Upper lobe of left lung (tissue), 4 donors: ENCODE results near the gene PAPOLA.

Source experiments
- CTCF ChIP-seq, 6 experiments: fragments of 450-650 bp in 4 of 6; fragments of 200-600 bp in 2 of 6; sonication (generic) in 2 of 6; IDR thresholded peaks; one replicate each; pipeline ENCODE4 v1.5.1; 2016 to 2019; ENCODE audit warnings: antibody characterized with exemption in 6 of 6
- EP300 ChIP-seq, 4 donors: sonication (generic); formaldehyde crosslinking; IDR thresholded peaks; one replicate each; pipeline ENCODE4 v1.5.1; 2017; ENCODE audit warnings: antibody characterized with exemption in 4 of 4, control low read depth in 2 of 4
- POLR2A ChIP-seq, 4 donors: fragments of 450-650 bp; IDR thresholded peaks; one replicate each; pipeline ENCODE4 v1.5.1; 2016 to 2017; ENCODE audit warnings: antibody characterized with exemption in 4 of 4, mild to moderate bottlenecking in 2 of 4

GRCh38 chr14:96581902-96582301 is 79.7 kb downstream of the PAPOLA start:
- TF ChIP-seq CTCF (IDR thresholded peaks at IDR 0.05) (no peak), POLR2A (IDR thresholded peaks at IDR 0.05) (no peak), EP300 (IDR thresholded peaks at IDR 0.05) (no peak)
